GM23338 (cell line): ENCODE results near the gene TNNC1. TPM values are rescaled to one million over a fixed set of nuclear protein-coding genes. Genes with fewer than 3 reads are reported as not detected.

ENCODE experiments used
- ATAC-seq: fragments of 200-7000 bp; cut with Tn5 transposase; 3 replicates; pipeline ENCODE4 v1.9.1; 2020
- DNase-seq: peaks from one replicate; pipeline ENCODE4 v3.0.0-alpha.2; 2015; ENCODE audit warnings: low spot score
- H2AFZ ChIP-seq: fragments of 200-600 bp; sonication (generic); 2 replicates; pipeline ENCODE4 v1.8.0; 2016; ENCODE audit warnings: antibody characterized with exemption, mild to moderate bottlenecking, moderate library complexity
- H3F3A ChIP-seq: fragments of 200-600 bp; sonication (generic); replicated peaks from 2 replicates; pipeline ENCODE4 v1.8.0; 2017; ENCODE audit warnings: antibody characterized with exemption, mixed run types, low read depth
- H3K27ac ChIP-seq: fragments of 200-600 bp; sonication (generic); 2 replicates; pipeline ENCODE4 v1.6.1; 2016; ENCODE audit warnings: low read depth
- H3K27me3 ChIP-seq: fragments of 200-600 bp; sonication (generic); 2 replicates; pipeline ENCODE4 v1.8.0; 2016; ENCODE audit warnings: mild to moderate bottlenecking, mixed run types, moderate library complexity; ENCODE audit not compliant: insufficient read depth
- H3K36me3 ChIP-seq: fragments of 200-600 bp; sonication (generic); 2 replicates; pipeline ENCODE4 v1.8.0; 2016; ENCODE audit warnings: mild to moderate bottlenecking; ENCODE audit not compliant: insufficient read depth
- H3K4me1 ChIP-seq: fragments of 200-600 bp; sonication (generic); 2 replicates; pipeline ENCODE4 v1.8.0; 2016; ENCODE audit warnings: mild to moderate bottlenecking, moderate library complexity; ENCODE audit not compliant: insufficient read depth
- H3K4me2 ChIP-seq: fragments of 200-600 bp; sonication (generic); 2 replicates; pipeline ENCODE4 v1.7.1; 2017; ENCODE audit warnings: mixed run types
- H3K4me3 ChIP-seq: fragments of 200-600 bp; sonication (generic); 2 replicates; pipeline ENCODE4 v1.6.1; 2016; ENCODE audit warnings: mixed run types
- H3K79me2 ChIP-seq: fragments of 200-600 bp; sonication (generic); replicated peaks from 2 replicates; pipeline ENCODE4 v1.8.0; 2017; ENCODE audit warnings: mild to moderate bottlenecking; ENCODE audit not compliant: insufficient read depth
- H3K9me2 ChIP-seq: fragments of 200-600 bp; sonication (generic); 2 replicates; pipeline ENCODE4 v1.8.0; 2017; ENCODE audit not compliant: insufficient read depth
- H4K20me1 ChIP-seq: fragments of 200-600 bp; sonication (generic); replicated peaks from 2 replicates; pipeline ENCODE4 v1.8.0; 2017; ENCODE audit warnings: mild to moderate bottlenecking; ENCODE audit not compliant: insufficient read depth
- H3K27ac Mint-ChIP-seq: 2 replicates; pipeline ENCODE4 v1.8.0; 2020; ENCODE audit warnings: inconsistent platforms, mild to moderate bottlenecking, moderate library complexity, mixed read lengths
- H3K27me3 Mint-ChIP-seq: 3 replicates; pipeline ENCODE4 v1.8.0; 2022; ENCODE audit warnings: low read depth, mild to moderate bottlenecking, moderate library complexity, mixed read lengths, inconsistent platforms; ENCODE audit not compliant: insufficient read depth, poor library complexity
- H3K36me3 Mint-ChIP-seq: 3 replicates; pipeline ENCODE4 v1.8.0; 2021; ENCODE audit warnings: low read depth, mild to moderate bottlenecking, inconsistent platforms, moderate library complexity, mixed read lengths
- H3K4me1 Mint-ChIP-seq: 3 replicates; pipeline ENCODE4 v1.8.0; 2020; ENCODE audit warnings: mild to moderate bottlenecking, inconsistent platforms, mixed read lengths
- H3K4me3 Mint-ChIP-seq: 3 replicates; pipeline ENCODE4 v1.8.0; 2021; ENCODE audit warnings: moderate library complexity, mild to moderate bottlenecking, inconsistent platforms, mixed read lengths
- H3K9me3 Mint-ChIP-seq: 3 replicates; pipeline ENCODE4 v1.8.0; 2020; ENCODE audit warnings: moderate library complexity, mild to moderate bottlenecking, inconsistent platforms, mixed read lengths
- CREB1 ChIP-seq: fragments of 250-450 bp; sonication (Bioruptor Pico); IDR thresholded peaks from 2 replicates; pipeline ENCODE4 v1.5.0; 2020; ENCODE audit warnings: low read depth, mild to moderate bottlenecking, moderate library complexity
- CTCF ChIP-seq, 2 experiments: fragments of 200-600 bp in 1 of 2; sonication (generic) in 1 of 2; conservative IDR thresholded peaks; 2 replicates each; pipeline versions ENCODE4 v1.5.1 to v1.6.1; 2016 to 2017; ENCODE audit warnings: antibody characterized with exemption in 2 of 2, low read depth in 2 of 2, mild to moderate bottlenecking in 2 of 2, moderate library complexity in 1 of 2
- ETS1 ChIP-seq: IDR thresholded peaks from 2 replicates; pipeline ENCODE4 v1.6.1; 2016; ENCODE audit warnings: antibody characterized with exemption
- EZH2 ChIP-seq: fragments of 200-600 bp; sonication (generic); IDR thresholded peaks from one replicate; pipeline ENCODE4 v1.8.0; 2017; ENCODE audit warnings: antibody characterized with exemption, mild to moderate bottlenecking, low read depth; ENCODE audit not compliant: unreplicated experiment
- EZH2phosphoT487 ChIP-seq: fragments of 200-600 bp; sonication (generic); IDR thresholded peaks from one replicate; pipeline ENCODE4 v1.8.1; 2018; ENCODE audit warnings: antibody characterized with exemption; ENCODE audit not compliant: unreplicated experiment
- JUNB ChIP-seq: IDR thresholded peaks from one replicate; pipeline ENCODE4 v1.6.1; 2016; ENCODE audit warnings: antibody characterized with exemption; ENCODE audit not compliant: unreplicated experiment
- NANOG ChIP-seq: IDR thresholded peaks from 2 replicates; pipeline ENCODE4 v1.6.1; 2016; ENCODE audit warnings: antibody characterized with exemption, borderline replicate concordance
- ZNF331 ChIP-seq: fragments of 250-450 bp; sonication (Bioruptor Pico); IDR thresholded peaks from 2 replicates; pipeline ENCODE4 v1.5.0; 2020; ENCODE audit warnings: low read depth, mild to moderate bottlenecking, moderate library complexity
- ZNF462 ChIP-seq: fragments of 250-450 bp; sonication (Bioruptor Pico); IDR thresholded peaks from 2 replicates; pipeline ENCODE4 v1.5.0; 2020; ENCODE audit warnings: mild to moderate bottlenecking, moderate library complexity
- polyA plus RNA-seq: library from polyadenylated mRNA; unstranded; fragments of >200 nt; fragmentation: Nextera tagmentation; extraction: Ambion mirVana; gene quantifications from 2 replicates; pipeline ENCODE4 v1.2.1, GENCODE V29; 2016
- total RNA-seq: library from RNA; depleted of rRNA; stranded (reverse); fragments of >200 nt; shearing (Covaris generic); gene quantifications from 2 replicates; pipeline ENCODE4 v1.2.3, GENCODE V29; 2014

The TNNC1 gene
- total and polyA plus RNA-seq, 2 experiments from 2014 or later = 6.5 to 6.9 TPM

GRCh38 chr3:52430416-52430810, 23.4 kb downstream of the TNNC1 start:
- Histone ChIP-seq H3K27me3 (no peaks in the 10 kb centered on the region), H3K36me3 (no peaks in the 10 kb centered on the region), H3K79me2 (no peaks in the 10 kb centered on the region), H3K4me1 (no peaks in the 10 kb centered on the region), H4K20me1 (no peaks in the 10 kb centered on the region), H3F3A (no peaks in the 10 kb centered on the region), H3K4me2 (no peak overlapping the region), H3K4me3 (no peak overlapping the region), H2AFZ (no peak overlapping the region), H3K27ac (no peak overlapping the region), H3K9me2 (no peaks in the 10 kb centered on the region)
- Mint-ChIP-seq H3K9me3 (no peaks in the 10 kb centered on the region), H3K27me3 (peaks cover 5% of the 10 kb centered on the region), H3K27ac (no peak overlapping the region), H3K4me3 (no peak overlapping the region), H3K36me3 (no peaks in the 10 kb centered on the region), H3K4me1 (peaks cover 11% of the 10 kb centered on the region)
- no peak for TF ChIP-seq ZNF462 (CRISPR knock-in tag)
- no peak for TF ChIP-seq EZH2
- no peak for TF ChIP-seq ETS1
- no peak for TF ChIP-seq ZNF331
- no peak for TF ChIP-seq CREB1 (CRISPR knock-in tag)
- no peak for TF ChIP-seq NANOG
- no peak for TF ChIP-seq CTCF (conservative IDR thresholded peaks at IDR 0.05; ENCODE audit: low read depth in 2 of 2)
- TF ChIP-seq EZH2phosphoT487 = no peak
- no peak for TF ChIP-seq JUNB
- ATAC-seq = no peak
- no peak for DNase-seq
